Measurements from ENCODE around the gene ACAN. TPM values are rescaled to one million over a fixed set of nuclear protein-coding genes. Genes with fewer than 3 reads are reported as not detected.
A peak's percentile ranks its signal among the peaks of the same experiment; 100 is the strongest.

ACAN gene
- total and polyA plus RNA-seq, 2 of the 8 experiments (the other 6 are each of a cell fraction or from before 2014, with no cell fraction given), result 0.71 to 0.73 TPM

DNA sequence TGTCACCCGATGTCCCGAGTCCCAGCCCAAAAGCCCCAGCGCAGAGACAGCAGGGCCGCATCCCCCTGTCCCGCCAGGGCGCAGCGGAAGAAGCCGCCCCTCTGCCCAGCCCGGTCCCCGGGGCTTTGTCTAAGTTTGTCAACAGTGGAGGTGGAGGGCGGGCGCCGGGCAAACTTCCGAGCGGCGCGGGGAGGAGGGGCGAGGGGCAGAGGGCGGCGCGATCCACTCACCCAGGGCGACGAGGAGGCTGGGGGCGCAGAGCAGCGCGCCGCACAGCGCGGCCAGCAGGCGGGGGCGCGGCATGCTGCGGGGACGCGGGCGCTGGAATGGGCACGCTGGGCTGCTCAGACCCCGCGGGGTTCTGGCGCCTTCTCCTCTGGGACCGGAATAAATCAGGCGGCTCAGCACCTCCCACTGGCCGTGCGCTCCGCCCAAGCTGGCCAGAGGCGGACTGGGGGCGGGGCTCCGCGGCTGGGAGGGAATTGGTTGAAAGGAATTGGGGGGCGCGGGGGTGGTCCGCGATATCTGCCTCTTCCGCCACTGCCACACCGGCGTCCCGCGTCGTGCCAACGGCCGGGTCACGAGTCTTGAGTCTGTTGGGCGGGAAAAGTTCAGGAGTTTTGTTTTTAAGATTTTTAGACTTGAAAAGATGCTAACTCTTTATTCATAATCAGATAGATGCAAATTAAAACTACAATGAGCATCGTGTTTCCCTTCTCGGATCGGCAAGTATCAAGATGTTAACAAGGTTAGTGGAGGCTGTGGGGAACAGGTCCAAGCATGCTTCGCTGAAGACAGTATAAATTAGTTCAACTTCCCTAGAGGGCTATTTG is 110.0 kb downstream of the ACAN start, which contains the start of gene MFGE8 (continued):
- TF ChIP-seq, protein P1, sequence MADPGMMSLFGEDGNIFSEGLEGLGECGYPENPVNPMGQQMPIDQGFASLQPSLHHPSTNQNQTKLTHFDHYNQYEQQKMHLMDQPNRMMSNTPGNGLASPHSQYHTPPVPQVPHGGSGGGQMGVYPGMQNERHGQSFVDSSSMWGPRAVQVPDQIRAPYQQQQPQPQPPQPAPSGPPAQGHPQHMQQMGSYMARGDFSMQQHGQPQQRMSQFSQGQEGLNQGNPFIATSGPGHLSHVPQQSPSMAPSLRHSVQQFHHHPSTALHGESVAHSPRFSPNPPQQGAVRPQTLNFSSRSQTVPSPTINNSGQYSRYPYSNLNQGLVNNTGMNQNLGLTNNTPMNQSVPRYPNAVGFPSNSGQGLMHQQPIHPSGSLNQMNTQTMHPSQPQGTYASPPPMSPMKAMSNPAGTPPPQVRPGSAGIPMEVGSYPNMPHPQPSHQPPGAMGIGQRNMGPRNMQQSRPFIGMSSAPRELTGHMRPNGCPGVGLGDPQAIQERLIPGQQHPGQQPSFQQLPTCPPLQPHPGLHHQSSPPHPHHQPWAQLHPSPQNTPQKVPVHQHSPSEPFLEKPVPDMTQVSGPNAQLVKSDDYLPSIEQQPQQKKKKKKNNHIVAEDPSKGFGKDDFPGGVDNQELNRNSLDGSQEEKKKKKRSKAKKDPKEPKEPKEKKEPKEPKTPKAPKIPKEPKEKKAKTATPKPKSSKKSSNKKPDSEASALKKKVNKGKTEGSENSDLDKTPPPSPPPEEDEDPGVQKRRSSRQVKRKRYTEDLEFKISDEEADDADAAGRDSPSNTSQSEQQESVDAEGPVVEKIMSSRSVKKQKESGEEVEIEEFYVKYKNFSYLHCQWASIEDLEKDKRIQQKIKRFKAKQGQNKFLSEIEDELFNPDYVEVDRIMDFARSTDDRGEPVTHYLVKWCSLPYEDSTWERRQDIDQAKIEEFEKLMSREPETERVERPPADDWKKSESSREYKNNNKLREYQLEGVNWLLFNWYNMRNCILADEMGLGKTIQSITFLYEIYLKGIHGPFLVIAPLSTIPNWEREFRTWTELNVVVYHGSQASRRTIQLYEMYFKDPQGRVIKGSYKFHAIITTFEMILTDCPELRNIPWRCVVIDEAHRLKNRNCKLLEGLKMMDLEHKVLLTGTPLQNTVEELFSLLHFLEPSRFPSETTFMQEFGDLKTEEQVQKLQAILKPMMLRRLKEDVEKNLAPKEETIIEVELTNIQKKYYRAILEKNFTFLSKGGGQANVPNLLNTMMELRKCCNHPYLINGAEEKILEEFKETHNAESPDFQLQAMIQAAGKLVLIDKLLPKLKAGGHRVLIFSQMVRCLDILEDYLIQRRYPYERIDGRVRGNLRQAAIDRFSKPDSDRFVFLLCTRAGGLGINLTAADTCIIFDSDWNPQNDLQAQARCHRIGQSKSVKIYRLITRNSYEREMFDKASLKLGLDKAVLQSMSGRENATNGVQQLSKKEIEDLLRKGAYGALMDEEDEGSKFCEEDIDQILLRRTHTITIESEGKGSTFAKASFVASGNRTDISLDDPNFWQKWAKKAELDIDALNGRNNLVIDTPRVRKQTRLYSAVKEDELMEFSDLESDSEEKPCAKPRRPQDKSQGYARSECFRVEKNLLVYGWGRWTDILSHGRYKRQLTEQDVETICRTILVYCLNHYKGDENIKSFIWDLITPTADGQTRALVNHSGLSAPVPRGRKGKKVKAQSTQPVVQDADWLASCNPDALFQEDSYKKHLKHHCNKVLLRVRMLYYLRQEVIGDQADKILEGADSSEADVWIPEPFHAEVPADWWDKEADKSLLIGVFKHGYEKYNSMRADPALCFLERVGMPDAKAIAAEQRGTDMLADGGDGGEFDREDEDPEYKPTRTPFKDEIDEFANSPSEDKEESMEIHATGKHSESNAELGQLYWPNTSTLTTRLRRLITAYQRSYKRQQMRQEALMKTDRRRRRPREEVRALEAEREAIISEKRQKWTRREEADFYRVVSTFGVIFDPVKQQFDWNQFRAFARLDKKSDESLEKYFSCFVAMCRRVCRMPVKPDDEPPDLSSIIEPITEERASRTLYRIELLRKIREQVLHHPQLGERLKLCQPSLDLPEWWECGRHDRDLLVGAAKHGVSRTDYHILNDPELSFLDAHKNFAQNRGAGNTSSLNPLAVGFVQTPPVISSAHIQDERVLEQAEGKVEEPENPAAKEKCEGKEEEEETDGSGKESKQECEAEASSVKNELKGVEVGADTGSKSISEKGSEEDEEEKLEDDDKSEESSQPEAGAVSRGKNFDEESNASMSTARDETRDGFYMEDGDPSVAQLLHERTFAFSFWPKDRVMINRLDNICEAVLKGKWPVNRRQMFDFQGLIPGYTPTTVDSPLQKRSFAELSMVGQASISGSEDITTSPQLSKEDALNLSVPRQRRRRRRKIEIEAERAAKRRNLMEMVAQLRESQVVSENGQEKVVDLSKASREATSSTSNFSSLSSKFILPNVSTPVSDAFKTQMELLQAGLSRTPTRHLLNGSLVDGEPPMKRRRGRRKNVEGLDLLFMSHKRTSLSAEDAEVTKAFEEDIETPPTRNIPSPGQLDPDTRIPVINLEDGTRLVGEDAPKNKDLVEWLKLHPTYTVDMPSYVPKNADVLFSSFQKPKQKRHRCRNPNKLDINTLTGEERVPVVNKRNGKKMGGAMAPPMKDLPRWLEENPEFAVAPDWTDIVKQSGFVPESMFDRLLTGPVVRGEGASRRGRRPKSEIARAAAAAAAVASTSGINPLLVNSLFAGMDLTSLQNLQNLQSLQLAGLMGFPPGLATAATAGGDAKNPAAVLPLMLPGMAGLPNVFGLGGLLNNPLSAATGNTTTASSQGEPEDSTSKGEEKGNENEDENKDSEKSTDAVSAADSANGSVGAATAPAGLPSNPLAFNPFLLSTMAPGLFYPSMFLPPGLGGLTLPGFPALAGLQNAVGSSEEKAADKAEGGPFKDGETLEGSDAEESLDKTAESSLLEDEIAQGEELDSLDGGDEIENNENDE (IDR thresholded peaks at IDR 0.05; ENCODE audit: insufficient replicate concordance, low read length), result no peak
- TF ChIP-seq MAX (IDR thresholded peaks at IDR 0.05) (peak; percentile 72), TBP (IDR thresholded peaks at IDR 0.05; ENCODE audit: low read depth, low read length) (peak; percentile 92), BACH1 (IDR thresholded peaks at IDR 0.05; ENCODE audit: low read length) (no peak), PHF8 (conservative IDR thresholded peaks at IDR 0.05; ENCODE audit: low read depth, low read length) (peak; percentile 54; the same call in 1 of the 2 replicates), POU5F1 (IDR thresholded peaks at IDR 0.05; ENCODE audit: low read depth, low read length) (no peak), GTF2F1 (IDR thresholded peaks at IDR 0.05; ENCODE audit: borderline replicate concordance, low read depth, low read length) (no peak), CTBP2 (IDR thresholded peaks at IDR 0.05; ENCODE audit: borderline replicate concordance, insufficient read depth, insufficient read length, low read length) (peak; percentile 73)
